ENCODE results near the gene RTTN.

The RTTN gene

DNA sequence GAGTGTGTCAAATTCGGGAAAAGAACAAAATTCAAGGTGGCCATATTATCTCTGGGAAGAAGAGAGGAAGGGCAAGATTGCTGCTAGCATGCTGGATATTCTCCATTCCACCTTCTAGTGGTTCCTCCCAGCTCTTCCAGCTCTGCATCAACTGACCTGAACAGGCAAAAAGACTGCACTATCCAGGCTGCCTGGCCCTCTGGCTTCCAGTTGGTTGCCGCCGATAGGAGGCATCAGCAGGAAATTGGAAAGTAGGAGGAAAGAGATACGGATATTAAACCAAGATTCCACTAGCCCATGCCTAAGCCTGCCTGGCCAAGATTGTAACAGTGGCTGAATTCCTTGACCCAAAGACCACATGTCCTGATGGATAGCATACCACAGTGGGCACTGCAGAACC is 1.7 kb upstream of the RTTN start:
- no peak for DNase-seq

GRCh38 chr18:70200286-70200685 is 5.2 kb downstream of the RTTN start:
- DNase-seq, result no peak

GRCh38 chr18:70197844-70198243 is 7.6 kb downstream of the RTTN start:
- DNase-seq, result no peak

GRCh38 chr18:70197026-70197425 is 8.5 kb downstream of the RTTN start:
- DNase-seq, result no peak

DNA sequence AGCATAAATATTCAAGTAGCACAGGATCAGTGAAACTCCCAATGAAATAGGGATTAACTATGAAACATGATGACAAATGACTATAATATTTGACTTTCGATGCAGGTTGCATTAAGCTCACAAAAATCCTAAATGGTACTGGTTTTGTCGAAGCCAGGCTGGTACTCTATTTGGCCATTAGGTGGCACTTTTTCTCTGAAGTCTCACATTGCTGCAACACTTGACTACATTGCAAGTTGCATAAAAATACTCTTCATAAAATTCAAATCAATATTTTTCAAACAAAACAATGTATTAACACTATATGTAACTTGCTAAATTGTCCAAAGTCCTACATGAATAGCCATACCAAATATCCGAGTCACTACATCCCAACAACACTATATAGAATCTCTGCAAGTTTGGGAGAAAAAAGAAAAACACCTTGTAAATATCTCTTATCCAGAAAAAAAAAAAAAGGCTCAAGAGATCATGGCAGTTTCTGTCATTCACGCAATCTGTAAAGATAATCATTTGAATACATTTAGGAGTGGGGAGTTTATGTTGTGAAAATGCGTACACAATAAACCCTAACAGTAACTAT is 9.5 kb downstream of the RTTN start:
- DNase-seq, result peak; percentile 80

- no peak for DNase-seq
Observed at GRCh38 chr18:70195014-70195614, 10.4 kb downstream of the RTTN start.

DNA sequence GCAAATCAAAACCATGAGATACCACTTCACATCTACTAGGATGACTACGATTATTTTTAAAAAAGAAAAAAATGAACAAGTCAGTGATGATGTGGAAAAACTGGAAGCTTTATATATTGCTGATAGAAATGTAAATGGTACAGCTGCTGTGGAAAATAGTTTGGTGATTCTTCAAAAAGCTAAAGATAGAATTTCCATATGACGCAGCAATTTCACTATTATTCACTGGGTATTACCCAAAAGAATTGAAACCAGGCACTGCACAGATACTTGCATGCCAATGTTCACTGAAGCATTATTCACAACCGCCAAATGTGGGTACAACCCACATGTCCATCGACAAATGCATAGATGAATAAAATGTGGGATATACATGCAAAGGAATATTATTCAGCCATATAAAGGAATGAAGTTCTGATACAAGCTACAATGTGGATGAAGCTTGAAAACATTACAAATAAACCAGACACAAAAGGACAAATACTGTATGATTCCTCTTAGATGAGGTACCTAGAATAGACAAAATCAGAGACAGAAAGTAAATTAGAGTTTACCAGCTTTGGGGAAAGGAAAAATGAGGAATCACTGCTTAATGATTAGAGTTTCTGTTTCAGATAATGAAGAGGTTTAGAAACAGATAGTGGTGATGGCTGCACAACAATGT is 11.1 kb downstream of the RTTN start:
- no peak for DNase-seq

GRCh38 chr18:70190529-70190928 is 15.0 kb downstream of the RTTN start:
- DNase-seq, result no peak

DNA sequence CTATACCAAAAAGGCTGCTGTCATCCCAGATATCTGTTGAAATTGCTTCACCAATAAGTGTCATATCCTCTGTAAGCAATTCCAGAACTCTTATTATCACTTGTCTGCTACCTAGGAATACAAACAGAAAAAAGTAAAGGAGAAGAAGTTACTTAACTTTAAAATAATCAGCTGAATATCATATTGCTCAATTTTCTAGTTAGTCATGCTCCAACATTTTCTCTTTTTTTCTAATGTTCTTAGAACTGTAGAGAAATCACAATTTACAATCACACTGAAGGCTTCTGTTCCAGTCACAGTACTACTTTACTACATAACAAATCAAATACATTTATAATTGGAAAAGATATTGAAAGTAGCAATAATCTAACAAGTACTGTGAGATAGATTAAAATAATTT is 17.4 kb downstream of the RTTN start:
- DNase-seq, result no peak

DNA sequence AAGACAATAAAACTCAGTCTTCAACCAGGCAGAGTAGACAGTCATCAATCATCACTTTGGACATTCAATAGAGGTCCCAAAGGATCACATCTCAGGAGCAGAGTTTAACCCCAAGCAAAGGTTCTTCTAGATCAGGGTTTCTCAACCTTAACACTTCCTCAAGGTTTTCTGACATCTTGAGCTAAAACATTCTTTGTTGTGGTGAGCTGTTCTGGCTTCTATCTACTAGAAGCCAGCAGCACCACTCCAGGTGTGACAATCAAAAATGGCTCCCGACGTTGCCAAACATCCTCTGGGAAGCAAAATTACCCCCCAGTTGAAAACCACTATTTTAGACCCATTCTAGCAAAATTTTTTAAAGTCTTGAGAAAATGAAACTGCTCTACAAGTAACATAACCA is 22.0 kb downstream of the RTTN start:
- no peak for DNase-seq

DNA sequence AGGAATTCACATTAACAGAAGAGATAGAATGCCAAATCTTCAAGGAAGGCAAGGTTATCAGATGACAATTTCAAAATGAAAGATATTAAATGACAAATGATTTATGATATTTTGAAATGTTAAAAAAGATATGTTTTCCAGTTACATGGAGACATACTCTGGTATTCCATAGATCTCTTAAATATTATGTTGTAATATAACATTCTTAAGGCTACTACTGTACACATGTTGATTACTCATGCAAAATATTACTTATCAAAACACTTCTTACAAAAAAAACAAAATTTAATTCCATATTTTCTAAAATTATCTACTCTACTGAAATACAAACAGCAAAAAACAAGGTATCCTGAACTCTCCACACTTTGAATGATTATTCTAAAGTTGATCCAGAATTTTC is 22.9 kb downstream of the RTTN start:
- no peak for DNase-seq

DNA sequence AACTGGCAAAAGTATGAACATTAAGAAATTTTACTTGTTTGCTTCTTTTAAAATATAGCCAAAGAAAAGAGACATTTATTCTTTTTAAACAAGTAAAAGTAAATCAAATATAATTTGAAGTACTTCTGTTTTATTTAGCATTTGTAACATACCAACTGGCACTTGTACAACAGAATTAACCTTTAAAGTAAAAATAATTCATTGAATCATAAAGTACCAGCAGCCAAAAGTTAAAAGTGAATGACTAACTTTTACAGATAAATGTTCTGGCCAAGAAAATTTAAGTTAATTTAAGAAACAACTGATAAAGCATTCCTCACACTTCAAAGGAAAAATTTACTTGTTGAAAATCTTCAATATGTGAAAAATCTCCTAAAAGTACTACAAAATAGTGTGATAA is 23.8 kb downstream of the RTTN start:
- no peak for DNase-seq

DNA sequence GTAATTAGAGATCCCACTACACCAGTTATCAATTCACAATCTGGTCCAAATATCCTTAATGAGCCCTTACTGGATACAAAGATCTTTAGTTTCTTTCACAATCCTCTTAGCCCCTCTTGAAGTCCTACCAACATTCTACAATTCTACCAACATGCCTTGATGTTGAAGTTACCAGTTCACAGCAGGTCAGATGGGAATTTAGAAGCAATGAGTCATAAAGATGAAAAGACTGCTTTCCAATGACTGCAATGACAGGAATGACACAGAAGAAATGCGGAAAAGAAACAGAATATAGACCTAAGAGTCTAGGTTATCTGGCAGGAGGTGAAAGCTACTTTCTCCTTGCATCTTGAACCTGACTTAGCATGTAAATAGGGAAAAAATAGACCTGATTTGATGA is 24.5 kb downstream of the RTTN start:
- no peak for DNase-seq

DNA sequence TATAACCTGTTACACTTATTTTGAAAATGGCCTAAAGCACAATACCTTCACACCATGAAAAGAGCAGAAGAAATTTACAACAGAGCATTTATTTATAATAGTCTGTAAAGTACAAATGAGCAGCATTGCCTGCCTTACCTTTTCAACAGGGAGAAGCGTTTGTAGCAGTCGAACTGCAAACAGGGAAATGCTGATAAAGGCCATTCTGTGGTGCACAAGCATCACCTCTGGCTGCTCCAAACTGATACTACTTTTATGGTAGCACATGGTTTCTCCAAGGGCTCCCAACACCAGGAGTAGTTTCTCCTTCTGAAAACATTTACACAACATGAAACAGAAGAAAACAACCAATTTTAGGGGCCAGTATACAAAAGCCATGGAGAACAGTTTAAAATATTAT is 28.9 kb downstream of the RTTN start:
- DNase-seq, result no peak

- DNase-seq, result no peak
Observed at GRCh38 chr18:70175216-70175615, 30.3 kb downstream of the RTTN start.

- DNase-seq, result peak; percentile 33
Observed at GRCh38 chr18:70172225-70172624, 33.3 kb downstream of the RTTN start.

DNA sequence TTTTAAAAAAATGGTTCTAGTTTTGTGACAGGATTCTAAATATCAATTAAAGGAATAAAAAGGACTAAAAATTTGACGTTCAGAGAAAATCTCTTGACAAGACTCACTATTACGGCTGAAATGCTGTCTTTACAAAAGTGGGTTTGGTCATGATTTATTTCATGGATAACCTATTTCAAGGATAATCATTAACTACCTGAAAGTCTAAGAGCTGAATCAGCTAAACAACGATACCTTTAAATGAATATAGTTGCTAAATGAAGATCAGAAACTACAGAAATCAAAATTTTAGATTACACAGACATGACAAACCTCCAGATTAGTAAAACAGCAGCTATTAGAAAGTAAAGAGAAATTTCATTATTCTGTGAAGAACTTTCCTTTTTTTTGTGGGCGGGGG is 35.7 kb downstream of the RTTN start:
- no peak for DNase-seq

DNA sequence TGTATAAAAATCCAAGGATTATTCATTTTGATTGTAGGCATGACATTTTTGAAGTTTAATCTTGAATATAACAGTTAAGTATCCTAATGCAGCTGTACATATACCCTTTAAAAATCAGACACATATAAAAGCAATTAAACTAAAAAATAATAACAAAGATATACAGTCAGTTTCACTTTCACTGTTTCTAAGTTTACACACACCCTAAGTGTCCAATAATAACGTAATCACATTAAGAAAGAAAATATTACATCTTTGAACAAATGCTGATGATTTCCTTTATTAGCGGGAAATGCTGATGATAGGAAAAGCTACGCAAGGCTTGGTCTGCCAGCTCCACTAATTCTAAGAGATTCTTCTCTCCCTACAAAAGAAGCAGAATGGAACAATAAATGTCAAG is 38.8 kb downstream of the RTTN start:
- no peak for DNase-seq

DNA sequence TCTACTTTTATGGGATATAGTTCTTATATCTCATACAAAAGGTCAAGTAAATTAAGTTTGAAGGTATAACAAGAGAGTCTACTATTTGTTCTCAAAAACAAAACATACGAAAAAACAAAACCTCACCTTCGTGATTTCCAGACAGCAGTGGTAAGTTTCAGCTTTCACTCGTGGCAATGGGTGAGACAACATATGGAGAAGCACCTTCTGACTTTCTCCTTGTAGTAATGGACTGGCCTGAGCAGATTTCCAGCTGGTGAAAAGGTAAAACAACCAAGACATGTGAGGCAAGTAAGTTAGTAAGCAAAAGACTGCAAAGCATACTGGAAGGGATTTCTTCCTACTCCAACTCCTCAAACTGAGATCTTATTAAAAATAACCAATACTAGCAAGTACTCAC is 39.6 kb downstream of the RTTN start:
- DNase-seq, result no peak

GRCh38 chr18:70160073-70160678 is 45.3 kb downstream of the RTTN start:
- no peak for DNase-seq

DNA sequence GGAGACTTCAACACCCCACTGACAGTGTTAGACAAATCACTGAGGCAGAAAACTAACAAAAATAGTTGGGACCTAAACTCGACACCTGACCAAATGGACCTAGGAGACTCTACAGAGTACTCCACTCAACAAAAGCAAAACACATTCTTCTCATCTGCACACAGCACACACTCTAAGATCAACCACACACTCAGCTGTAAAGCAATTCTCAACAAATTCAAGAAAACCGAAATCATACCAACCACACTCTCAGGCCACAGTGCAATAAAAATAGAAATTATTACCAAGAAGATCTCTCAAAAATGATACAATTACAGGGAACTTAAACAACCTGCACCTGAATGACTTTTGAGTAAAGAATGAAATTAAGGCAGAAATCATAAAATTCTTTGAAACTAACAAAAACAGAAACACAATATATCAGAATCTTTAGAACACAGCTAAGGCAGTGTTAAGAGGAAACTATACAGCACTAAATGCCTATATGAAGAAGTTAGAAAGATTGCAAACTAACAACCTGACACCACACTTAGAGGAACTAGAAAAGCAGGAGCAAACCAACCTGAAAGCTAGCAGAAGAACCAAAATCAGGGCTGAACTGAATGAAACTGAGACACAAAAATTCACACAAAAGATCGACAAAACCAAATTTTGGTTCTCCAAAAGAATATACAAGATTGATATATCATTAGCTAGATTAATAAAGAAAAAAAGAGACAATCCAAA is 46.3 kb downstream of the RTTN start:
- DNase-seq, result no peak

- DNase-seq, result no peak
Observed at GRCh38 chr18:70156886-70157285, 48.6 kb downstream of the RTTN start.

DNA sequence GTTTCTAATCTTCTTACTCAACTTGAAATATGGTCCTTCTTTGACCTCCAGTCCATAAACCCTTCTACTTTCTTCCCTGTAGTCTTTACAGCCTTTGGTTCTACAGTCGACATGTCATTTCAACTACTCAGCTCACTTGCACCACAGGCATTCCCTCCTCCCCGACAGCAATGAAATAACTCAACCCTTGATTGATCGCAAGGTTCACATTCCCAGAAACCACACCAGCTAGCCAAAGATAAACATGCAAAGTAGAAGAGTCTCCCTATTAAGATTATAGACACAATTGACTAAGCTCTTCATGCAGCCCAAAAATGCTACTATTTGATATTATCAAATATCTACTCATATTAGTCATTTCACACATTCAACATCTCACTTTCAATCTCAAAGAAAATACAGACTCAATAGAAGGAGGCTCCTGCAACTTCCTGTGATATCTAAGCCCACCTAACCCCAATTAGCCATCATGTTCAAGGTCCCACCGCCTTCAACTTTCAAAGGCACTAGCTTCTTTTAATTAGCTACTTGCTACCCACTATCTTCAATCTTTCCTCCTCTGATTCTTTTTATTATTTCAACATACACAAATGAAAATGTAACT is 50.8 kb downstream of the RTTN start:
- no peak for DNase-seq
